ENCODE data around the gene ANKRD31. TPM values are rescaled to one million over a fixed set of nuclear protein-coding genes. Genes with fewer than 3 reads are reported as not detected.

Gene ANKRD31
- total and polyA plus RNA-seq, 7 donors, result 0.01 to 0.11 (median 0.06) TPM; not detected in 2

- H3K27ac ChIP-seq, result peak within 1 kb of the TSS; percentile 88
- no peaks in the 10 kb centered on the region for H3K36me3 ChIP-seq (ENCODE audit: insufficient read depth in 1 of 2, low read depth in 1 of 2)
- intact Hi-C loops (cut with DNase I), result loop anchor here (5.0 kb wide), 2 partner anchors 185 to 285 kb away; partner anchors contain the start of genes HMGCR (in 2 of the 2) and ANKRD31 (in 1 of the 2)
- no peaks in the 10 kb centered on the region for H3K27me3 ChIP-seq (ENCODE audit: insufficient read depth in 3 of 3, low read length in 2 of 3)
- no peak for TF ChIP-seq CTCF (IDR thresholded peaks at IDR 0.05)
- peaks cover 11% of the 10 kb centered on the region for H3K4me1 ChIP-seq
- peak; percentile 59 to 69 (median 62) for ATAC-seq
- H3K9me3 ChIP-seq, result no peaks in the 10 kb centered on the region
- WGBS, 3 donors, result 1 to 3% (median 1%) methylated on average over 62 to 74 of the region's 74 CpGs
- peak within 1 kb of the TSS; percentile 90 for H3K4me3 ChIP-seq
- DNase-seq, result peak; percentile 64 to 79
These were observed 184.3 kb downstream of the ANKRD31 start, which contains the start of gene GCNT4 for GRCh38 chr5:75052192-75053053. Gene GCNT4 (minus strand): TSS chr5:75052558. CDS start chr5:75030037, 22,521 bp downstream.

GRCh38 chr5:75051217-75051751, 185.4 kb downstream of the ANKRD31 start:
- no peak for ATAC-seq
- no peak for DNase-seq
- no peak overlapping the region for H3K27ac ChIP-seq
- TF ChIP-seq CTCF (IDR thresholded peaks at IDR 0.05), result no peak
- no peaks in the 10 kb centered on the region for H3K9me3 ChIP-seq
- H3K4me3 ChIP-seq, result peak overlapping the region; percentile 90
- WGBS, 3 donors, result 81 to 82% (median 82%) methylated on average over 7 of the region's 7 CpGs
- intact Hi-C loops (cut with DNase I), result loop anchor here (5.0 kb wide), 2 partner anchors 186 to 286 kb away; partner anchors contain the start of genes HMGCR (in 2 of the 2) and ANKRD31 (in 1 of the 2)
- H3K27me3 ChIP-seq (ENCODE audit: insufficient read depth in 3 of 3, low read length in 2 of 3), result no peaks in the 10 kb centered on the region
- H3K36me3 ChIP-seq (ENCODE audit: insufficient read depth in 1 of 2, low read depth in 1 of 2), result peaks cover 0 to 7% of the 10 kb centered on the region in 2 donors
- H3K4me1 ChIP-seq, result peaks cover 11% of the 10 kb centered on the region

GRCh38 chr5:75050415-75050814, 186.3 kb downstream of the ANKRD31 start:
- DNase-seq, result no peak
- WGBS, 3 donors, result 85 to 92% (median 86%) methylated on average over 11 of the region's 11 CpGs
- H3K4me3 ChIP-seq, result no peak overlapping the region
- H3K27ac ChIP-seq, result no peak overlapping the region
- ATAC-seq, result no peak
- no peaks in the 10 kb centered on the region for H3K9me3 ChIP-seq
- H3K4me1 ChIP-seq, result peaks cover 11% of the 10 kb centered on the region
- H3K36me3 ChIP-seq (ENCODE audit: insufficient read depth in 1 of 2, low read depth in 1 of 2), result peaks cover 0 to 12% of the 10 kb centered on the region in 2 donors
- intact Hi-C loops (cut with DNase I), result loop anchor here (5.0 kb wide), 2 partner anchors 187 to 287 kb away; partner anchors contain the start of genes HMGCR (in 2 of the 2) and ANKRD31 (in 1 of the 2)
- TF ChIP-seq CTCF (IDR thresholded peaks at IDR 0.05), result no peak
- H3K27me3 ChIP-seq (ENCODE audit: insufficient read depth in 3 of 3, low read length in 2 of 3), result no peaks in the 10 kb centered on the region

- Histone ChIP-seq H3K36me3 (ENCODE audit: insufficient read depth in 1 of 2, low read depth in 1 of 2) (peaks cover 0 to 12% of the 10 kb centered on the region in 2 donors), H3K27ac (no peak overlapping the region), H3K9me3 (no peaks in the 10 kb centered on the region), H3K27me3 (ENCODE audit: insufficient read depth in 3 of 3, low read length in 2 of 3) (no peaks in the 10 kb centered on the region), H3K4me1 (peaks cover 9% of the 10 kb centered on the region), H3K4me3 (no peak overlapping the region)
- ATAC-seq (peak; percentile 39 to 59 (median 48)), DNase-seq (no peak)
- intact Hi-C loops (cut with DNase I), result loop anchor here (5.0 to 10.0 kb wide), 3 partner anchors 188 to 288 kb away; partner anchors contain the start of genes HMGCR (in 2 of the 2) and ANKRD31 (in 1 of the 2)
- peak; percentile 69 for TF ChIP-seq CTCF (IDR thresholded peaks at IDR 0.05)
- 58 to 67% (median 62%) methylated on average over 11 of the region's 11 CpGs for WGBS, 3 donors
These were observed 187.0 kb downstream of the ANKRD31 start for GRCh38 chr5:75049456-75050351.
